LNCAP (cell line): ENCODE measurements around the gene AQP1.

Experiments used
- TF ChIP-seq, protein P1 (sequence below): fragments of 450-650 bp; IDR thresholded peaks from 2 replicates; pipeline ENCODE4 v1.5.1; 2017; ENCODE audit warnings: mild to moderate bottlenecking

The AQP1 gene

DNA sequence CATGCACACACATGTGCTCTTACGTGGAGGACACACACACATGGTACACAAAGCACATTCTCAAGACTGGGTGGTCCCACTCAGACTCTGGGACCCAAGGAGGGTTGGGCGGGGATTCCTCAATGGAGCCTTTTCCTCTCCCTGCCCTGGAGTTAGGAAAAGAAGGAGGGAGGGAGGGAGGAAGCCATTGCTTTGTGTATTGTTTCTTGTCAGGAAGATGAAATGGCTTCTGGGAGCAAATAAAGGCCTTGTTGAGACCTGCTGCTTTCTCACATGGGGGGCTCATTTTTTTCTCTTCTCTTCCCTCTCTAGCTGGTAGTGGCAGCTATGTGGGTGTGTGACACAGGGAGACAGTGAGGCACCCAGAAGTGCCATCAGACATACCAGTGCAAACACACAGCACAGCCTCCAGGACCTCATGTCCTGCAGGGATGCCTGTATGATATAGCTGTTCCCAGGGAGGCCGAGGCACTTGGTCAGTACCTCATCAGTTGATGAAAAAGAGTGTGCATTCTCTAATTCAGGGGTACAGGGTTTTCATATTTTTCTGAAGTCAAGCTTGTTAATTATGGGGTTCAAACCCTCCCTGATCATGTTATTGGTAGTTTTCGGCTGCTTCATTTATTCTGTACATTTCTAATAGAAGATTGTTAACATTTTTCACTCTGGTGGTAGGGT lies 5.7 kb downstream of the AQP1 start:
- TF ChIP-seq, protein P1, sequence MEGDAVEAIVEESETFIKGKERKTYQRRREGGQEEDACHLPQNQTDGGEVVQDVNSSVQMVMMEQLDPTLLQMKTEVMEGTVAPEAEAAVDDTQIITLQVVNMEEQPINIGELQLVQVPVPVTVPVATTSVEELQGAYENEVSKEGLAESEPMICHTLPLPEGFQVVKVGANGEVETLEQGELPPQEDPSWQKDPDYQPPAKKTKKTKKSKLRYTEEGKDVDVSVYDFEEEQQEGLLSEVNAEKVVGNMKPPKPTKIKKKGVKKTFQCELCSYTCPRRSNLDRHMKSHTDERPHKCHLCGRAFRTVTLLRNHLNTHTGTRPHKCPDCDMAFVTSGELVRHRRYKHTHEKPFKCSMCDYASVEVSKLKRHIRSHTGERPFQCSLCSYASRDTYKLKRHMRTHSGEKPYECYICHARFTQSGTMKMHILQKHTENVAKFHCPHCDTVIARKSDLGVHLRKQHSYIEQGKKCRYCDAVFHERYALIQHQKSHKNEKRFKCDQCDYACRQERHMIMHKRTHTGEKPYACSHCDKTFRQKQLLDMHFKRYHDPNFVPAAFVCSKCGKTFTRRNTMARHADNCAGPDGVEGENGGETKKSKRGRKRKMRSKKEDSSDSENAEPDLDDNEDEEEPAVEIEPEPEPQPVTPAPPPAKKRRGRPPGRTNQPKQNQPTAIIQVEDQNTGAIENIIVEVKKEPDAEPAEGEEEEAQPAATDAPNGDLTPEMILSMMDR, result no peak

DNA sequence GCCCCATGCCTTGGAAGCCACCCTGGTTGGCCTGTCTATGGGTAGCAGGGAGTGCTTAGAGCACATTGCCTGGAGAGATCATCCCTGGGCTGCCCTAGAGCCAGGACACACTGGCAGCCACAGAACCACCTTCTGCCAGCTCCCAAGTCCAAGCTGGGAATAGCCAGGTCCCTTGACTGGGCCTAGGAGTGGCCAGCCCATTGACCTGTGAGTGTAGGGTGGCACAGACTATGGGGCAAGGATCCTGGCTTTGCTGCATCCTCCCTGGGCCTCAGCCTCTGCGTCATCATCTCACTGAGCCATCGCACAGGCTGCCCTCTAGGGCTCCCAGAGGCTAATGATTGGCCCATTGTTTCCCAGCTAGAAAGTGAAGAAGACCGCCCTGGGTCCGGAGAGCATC lies 7.0 kb downstream of the AQP1 start:
- TF ChIP-seq, protein P1, result no peak

DNA sequence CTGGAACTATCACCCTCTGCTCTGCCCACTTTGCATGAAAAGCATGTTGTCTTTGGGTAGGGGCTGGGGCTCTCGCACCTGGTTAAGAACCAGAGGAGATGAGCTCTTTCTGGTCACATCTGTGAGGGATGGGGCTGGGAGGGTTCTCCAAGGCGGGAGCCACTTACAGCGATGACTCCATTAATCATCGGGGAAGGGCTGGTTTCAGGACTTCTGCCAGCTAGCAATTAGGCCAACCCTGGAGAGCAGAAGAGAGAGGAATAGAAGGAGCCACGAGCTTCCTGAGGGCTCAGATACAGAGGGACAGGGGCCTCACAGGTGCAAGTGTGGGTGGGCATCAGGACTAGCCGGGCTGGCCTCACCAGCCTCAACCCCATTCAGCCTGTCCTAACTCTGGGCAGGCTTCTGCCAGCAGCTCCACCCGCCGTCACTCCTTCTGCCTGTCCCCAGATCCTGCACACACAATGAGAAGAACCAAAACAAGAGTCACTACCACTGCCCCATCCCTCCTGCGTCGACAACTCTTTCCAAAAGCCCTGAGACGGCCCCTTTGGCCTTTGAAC lies 8.4 kb downstream of the AQP1 start:
- TF ChIP-seq, protein P1, result no peak

DNA sequence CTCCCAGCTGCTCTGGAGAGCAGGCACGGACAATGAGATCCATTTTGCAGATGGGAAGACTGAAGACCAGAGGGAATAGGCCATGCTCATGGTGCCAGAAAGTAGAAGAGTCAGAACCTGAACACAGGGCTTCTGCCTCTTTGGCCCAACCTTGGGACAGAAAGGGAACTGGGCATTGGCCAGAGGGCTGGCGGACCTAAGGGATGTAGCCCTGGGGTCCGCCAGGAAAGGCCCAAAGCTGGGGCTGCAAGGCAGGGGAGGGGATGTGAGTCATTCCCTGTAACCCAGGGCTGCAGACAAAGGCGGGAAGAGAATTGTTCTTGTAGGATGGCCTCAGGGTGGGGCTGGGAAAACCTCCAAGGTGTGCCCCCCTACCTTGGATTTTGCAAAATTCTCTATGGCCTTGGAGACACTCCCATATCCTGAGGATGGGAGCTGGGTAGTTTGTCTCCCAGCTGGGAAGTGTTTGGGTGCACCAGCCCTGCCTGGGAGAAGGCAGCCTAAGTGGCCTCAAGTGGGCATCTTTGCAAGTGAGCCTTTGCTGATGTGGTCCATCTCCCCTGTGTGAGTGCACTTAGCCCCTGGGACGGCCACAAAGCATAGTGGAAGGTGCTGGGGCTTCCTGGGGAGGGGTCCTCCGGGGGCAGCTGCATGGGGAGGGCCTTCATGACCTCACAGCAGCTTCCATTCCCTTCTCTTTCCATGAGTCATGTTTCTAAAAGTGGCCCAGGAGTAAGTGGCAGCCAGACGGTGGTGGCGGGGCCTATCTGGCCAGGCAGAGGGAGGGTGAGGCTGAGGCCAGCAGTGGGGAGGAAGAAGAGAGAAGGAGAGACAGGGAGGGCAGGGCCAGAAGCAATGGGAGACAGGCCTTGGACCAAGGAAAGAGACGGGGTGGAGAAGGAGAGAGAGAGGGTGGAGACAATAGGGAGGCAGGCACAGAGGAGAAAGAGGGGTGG lies 9.2 kb downstream of the AQP1 start:
- TF ChIP-seq, protein P1, result no peak

DNA sequence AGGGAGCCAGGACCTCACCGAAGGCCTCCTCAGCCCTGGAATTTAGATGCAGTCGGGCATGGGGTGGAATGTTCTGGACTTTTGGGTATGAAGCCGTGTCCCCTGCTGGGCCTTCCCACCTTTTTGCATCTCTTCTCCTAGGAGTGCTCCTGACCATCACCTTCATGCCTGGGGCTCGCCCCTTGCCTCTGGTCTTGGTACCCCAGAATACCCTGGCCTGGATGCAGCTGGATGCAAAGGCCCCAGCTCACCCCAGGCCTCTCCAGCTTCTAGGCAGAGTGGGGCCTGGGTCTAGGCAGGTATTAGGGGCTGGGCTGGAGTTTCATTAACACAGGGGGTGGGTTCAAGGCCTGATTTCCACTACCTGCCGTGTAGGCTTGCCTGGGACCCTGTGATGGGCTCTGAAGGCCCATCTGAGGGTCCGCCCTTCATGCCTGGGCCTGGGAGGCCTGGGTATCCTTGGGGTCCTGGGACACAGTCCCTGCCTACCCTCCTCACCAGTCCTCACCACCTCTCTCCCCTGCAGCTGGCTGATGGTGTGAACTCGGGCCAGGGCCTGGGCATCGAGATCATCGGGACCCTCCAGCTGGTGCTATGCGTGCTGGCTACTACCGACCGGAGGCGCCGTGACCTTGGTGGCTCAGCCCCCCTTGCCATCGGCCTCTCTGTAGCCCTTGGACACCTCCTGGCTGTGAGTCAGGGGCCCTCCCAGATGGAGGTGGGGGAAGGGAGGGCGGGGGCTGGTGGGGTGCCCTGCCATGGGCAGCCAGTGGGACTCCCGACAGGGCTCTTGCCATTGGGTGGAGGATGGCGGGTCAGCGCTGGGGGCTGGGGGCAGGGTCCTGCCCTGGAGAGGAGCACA lies 10.1 kb downstream of the AQP1 start:
- TF ChIP-seq, protein P1, result no peak

DNA sequence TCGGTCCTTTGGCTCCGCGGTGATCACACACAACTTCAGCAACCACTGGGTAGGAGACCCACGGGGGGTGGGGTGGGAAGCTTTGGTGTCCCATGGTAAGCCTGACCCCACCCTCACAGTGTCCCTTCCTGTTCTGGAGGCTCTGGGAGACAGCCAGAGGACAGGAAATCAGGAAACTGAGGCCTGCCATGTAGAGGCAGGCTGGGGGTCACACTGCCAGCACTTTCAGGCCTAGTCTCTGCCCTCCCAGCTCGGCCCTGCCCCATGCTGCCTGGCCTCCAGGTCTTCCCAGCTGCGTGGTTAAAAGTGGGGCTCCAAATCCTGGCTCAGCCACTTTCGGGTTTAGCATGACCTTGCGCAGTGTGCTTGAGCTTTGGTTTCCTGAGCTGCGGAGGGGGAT lies 10.9 kb downstream of the AQP1 start:
- TF ChIP-seq, protein P1, result no peak
